HG02571 (cell line): ENCODE measurements around the gene ABCC9.

ENCODE experiments used
- ATAC-seq: cut with Tn5 transposase; IDR thresholded peaks from one replicate; pipeline ENCODE4 v1.9.1; 2021; ENCODE audit warnings: mild to moderate bottlenecking, moderate library complexity; ENCODE audit not compliant: unreplicated experiment

ABCC9 gene

DNA sequence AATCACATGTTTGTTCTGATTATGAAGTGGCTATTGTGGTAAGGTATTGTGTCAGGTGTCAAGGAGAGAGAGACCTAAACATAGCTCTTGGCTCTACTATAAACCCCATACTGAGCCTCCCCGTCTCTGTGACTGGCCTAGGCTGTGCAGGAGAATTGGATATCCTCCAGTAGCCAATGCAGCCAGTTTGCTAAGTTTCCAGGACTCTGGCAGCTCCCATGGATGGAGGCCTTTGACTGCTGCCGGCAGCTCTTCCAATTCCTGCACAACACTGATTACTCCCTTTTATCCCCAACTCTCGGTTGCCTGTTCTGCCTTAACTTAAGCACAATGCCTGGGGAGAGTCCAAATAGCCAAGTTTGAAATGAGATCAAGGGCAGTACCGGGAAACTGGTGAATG lies 59.3 kb downstream of the ABCC9 start:
- ATAC-seq, result no peak

DNA sequence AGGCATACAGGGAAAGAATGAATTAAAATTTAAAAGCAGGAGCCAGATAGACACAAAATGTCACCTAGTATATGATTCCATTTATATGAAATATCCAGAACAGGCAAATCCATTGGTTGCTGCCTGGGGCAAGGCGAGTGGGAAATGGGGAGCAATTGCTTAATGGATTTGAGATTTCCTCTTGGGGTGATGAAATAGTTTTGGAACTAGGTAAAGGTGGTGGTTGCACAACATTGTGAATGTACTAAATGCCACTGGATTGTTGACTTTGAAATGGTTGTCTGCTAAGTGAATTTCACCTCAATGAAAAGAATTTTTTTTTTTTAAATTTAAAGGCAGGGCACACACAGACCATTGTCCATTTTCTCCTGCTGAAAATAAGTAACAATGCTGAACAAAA lies 61.9 kb downstream of the ABCC9 start:
- no peak for ATAC-seq

DNA sequence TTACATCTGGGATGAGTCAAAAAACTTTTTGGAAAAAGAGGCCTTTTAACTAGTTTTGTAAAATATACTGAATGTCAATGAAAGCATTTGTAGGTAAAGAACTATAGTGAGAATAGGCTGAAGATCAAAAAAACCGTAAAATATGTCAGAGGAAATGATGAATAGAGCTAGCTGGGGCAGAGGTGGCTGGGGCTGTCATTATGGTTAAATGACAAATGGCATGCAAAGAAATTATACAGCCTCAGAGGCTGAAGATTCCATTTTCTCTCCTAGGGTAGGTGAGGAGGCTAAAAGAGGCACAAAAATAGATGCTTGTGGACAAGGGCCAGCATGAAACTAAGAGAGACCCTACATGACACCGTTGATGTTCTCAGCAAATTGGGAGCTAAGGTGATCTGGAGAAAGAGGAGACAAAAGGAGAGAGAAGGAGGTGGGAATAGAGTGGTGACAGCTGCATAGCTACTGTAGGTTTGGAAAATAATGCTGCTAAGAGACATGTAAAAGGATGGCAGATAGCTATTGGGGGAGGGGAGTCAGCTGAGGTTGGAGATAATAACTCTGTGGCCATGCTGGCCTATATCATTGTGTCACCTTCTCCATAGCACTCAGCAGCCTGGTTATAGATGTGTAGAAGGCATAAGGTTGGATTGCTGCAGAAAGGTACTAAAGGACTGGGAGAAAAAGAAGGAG lies 63.8 kb downstream of the ABCC9 start:
- ATAC-seq, result no peak

DNA sequence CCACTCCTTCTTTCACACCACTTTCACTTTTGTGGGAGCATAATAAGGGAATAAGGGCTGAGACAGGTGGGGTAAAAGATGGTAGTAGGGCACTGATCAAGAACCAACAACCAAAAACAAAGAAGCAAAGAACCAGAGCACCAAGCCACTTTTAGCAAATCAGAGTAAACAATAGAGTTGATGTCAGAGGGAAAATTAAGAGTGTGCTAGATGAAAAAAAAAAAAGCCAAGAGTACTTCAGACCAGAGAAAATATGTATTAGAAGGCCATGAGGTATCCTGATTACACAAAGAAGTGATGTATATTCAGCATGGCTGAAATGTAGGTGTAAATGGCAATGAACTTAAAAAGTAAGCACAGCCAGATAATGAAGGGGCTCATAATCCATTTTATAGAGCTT lies 75.4 kb downstream of the ABCC9 start:
- no peak for ATAC-seq

DNA sequence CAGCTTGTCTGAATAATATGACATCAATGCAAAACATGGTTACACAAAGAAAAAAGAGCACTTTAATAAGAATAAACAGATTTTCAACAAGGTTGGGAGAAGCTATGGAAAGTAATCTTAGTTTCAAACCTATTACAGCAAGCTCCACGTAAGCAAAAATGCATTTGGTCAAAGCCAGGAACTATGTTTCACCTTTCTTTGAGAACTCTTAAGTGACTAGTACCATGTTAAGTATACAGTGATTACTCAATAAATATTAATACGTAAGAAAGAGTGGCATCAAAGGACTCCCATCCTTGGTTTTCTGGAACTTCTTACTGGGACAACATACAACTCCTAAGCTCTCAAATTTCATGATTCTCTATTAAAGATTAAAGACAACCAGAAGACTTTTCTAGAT lies 80.7 kb downstream of the ABCC9 start:
- no peak for ATAC-seq

DNA sequence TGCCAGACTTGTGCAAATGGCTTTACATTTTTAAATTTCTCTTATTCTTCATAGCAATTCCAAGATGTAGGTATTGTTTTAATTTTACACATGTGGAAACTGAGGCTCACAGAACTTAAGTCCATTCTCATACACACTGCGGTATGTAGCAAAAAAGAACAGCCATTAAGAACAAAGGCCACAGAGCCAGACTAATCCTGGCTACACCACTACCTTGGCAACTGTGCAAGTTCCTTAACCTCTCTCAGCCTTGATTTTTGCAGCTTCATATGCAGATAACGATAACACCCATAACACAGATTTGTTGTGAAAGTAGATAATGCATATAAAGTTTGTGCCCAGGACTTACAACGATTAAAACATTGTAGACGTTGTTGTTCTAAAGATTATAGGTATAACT lies 81.1 kb downstream of the ABCC9 start:
- no peak for ATAC-seq

DNA sequence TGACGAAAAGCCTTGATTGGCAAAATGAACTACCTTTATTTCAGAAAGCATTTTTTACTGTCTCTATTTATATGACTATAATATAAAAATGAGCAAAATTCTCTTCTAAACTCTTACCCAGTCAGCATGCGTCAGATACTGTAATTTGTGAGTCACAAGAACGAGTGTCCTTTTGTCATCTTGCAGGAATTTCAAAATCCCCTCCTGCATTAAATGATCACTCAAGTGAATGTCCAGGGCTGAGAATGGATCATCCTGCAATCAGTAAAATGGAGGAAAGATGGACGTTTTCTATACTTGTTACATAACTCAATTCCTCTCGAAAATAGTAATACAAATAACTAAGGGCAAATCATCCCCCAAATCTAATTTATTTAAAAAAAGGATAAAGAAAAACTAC lies 89.0 kb downstream of the ABCC9 start:
- ATAC-seq, result no peak

DNA sequence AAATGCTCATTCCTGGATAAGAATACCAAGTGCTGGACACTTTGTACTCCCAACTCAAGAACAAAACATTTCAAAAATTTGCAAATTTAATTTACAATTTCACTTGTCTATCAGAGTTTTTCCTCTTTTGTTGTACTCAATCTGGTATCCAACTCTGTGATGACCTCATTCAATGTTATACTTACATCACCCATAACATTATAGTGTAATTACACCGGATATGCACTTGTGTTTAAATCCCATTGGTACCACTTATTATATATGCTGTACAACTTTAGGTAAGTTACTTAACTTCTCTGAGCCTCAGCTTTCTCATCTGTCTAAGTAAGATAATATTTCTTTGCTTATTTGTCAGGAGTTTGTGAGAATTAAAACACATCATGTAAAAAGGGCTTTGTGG lies 90.1 kb downstream of the ABCC9 start:
- ATAC-seq, result no peak

DNA sequence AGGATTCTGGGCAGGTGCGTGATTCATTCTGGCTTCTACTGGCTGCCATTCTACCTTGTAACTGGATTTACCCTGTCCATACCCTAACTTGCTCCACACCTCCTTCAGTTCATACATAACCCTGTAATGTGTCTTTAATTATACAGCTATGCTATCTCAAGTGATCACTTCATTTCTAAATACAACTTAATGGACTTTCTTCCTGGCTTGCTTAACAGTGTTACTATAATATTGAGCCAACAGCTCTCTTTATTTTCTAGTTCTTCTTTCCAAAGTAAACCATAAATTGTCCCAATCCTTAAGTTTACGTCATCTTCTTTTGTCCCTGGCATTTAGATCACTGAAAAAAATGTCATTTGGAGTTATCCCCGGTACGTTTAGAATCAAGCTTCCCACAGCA lies 90.8 kb downstream of the ABCC9 start:
- ATAC-seq, result no peak

DNA sequence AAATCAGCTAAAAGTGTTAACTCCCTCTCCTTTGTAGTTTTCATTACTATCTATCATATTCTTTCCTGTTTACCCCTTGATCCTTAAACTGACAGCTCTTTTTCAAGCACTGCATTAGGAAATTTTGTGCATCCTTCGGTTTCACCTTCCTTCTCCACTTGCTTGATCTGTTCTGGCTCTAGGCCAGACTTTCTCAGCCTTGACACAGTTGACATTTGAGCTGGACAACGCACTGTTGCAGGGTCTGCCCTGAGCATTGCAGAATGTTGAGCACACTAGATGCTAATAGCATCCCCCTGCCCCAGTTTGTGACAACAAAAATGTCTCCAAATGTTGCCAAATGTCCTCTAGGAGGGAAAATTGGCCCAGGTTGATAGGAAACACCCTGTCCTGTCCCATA lies 91.3 kb downstream of the ABCC9 start:
- no peak for ATAC-seq

DNA sequence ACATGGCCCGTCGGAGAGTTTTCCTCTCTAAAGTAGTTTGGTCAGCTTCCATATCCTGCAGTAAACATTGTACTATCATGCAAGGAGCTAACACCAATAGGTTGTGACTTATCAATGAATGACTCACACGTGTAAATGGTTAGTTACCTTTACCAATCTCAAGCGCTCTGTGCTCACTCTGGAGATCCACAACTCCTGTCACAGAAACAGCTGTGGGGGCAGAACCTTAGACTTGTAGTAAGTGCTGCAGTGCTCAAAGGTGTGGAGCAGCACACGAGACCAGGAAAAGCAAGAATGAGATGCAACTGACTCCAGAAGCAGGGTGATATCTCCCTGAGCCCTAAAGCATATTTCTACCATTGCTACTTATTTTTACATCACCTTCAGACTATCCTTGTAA lies 93.0 kb downstream of the ABCC9 start:
- no peak for ATAC-seq

DNA sequence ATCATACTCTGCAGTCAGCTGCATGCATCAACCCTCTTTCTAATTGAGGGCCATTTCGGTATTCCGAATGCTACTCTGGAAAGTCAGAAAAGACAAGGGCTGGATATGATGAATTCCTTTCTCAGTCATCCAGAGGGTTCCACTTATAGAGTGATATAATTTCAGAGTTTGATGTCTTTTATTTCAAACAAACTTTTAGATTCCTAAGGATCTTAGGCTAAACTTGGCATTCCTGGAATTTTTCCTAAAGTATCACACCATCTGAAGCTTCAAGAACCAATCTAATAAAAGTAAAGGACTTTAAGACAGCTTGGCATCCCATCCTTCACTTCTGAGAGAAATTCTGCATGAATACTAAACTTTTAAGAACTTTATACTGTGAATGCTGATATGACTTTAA lies 97.4 kb downstream of the ABCC9 start:
- ATAC-seq, result no peak

DNA sequence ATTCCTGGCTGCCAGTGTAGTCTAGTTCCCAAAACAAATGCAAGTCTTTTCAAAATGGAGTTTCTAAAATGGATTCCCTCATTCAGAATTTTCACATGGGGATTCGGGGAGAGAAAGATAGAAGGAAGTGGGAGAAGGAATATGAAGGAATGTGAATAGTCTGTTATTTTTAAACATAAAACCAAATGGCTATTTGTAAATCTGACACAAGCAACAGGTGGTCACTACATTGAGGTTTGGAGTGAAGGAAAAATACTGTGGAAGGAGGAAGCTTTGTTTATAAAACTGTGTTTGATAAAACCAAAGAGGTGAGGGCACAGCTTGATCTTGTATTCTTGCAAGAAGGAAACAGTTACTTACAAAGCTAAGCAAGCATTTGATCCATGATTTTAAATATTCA lies 101.5 kb downstream of the ABCC9 start:
- no peak for ATAC-seq

DNA sequence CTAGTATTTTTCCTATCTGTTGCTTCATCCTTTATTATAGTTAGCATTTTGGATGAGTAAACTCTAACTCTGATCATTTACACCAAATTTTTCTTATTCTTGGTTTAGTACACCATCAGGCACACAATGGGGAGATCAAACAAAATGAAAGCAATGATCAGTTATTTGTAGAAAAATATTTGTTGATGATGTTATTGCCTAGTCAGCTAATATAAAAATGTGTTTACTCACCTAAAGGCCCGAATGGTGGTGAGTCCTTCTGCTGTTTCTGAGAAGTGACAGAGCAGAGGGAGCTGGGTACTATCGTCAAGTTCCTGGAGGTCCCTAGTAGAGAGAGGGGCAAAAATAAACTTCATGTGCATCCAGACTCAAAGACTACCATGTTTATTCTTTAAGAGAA lies 103.4 kb downstream of the ABCC9 start:
- ATAC-seq, result no peak

DNA sequence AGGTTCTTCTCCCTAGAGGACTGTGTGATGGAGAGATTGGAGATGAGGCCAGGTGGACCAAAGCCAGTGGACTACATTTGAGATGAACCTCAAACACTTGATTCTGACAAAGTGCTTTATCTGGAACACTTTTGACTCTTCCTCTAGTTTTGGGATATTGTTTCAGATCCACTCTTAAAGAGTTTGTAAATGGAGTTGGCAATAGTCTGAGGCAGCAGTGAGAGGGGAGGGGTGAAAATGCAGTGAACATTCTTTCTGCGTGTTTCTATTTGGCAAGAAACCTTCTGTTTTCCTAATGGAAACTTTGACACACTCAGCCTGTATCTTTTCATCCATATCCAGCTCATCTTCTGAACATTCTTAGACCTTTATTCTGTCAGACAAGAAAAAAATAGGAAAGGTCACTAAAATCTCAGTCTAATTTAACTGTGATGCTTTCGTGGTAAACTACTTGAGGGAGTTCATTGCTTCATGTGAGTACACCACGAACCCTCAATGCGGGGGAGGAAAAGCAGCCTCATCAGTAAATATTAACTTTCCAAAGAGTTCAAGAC lies 109.4 kb downstream of the ABCC9 start:
- ATAC-seq, result no peak

DNA sequence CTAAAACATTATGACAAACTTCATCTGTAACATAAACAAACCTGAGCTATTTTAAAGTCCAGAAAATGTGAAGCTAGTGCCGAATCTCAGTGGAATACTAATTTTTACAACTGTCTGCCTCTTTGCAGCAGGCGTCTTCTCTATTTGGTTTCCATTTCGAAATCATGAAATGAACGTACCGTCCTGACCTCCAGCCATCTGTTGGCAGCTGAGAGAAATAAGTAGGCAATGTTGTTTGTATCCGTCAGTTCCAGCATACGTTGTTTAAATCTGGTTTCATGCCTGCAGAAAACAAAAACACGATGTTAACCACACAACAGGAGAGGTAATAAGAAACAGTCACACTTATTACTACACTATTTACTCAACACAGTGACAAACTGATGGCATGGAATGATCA lies 112.4 kb downstream of the ABCC9 start:
- ATAC-seq, result no peak

DNA sequence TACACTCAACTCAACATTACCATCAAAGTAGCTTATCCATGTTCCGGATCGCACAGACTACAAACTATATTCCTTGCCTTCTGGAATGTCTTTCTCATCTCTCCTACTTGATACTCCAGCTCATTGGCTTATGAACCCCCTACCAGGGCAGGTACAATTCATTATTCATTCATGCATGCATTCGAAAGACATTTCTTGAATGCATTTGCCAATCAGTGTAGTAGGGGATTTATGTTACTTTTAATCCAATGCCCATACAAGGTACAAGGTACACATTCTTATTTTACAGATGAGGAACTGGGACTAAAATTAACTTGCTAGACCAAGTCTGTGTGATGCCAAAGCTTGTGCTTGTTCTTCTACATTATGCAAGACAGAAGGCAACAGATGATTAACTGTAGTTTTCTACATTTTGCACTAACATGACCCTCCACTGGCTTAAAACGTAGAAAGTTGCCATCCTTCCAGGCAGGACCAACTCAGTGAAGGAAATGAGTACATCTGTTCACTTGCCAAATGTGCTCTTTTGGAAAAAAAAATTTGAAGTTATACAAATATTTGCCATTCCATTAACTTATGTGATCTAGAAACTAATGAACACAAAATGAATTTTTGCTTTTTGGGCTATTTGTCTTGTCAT lies 113.0 kb downstream of the ABCC9 start:
- no peak for ATAC-seq

DNA sequence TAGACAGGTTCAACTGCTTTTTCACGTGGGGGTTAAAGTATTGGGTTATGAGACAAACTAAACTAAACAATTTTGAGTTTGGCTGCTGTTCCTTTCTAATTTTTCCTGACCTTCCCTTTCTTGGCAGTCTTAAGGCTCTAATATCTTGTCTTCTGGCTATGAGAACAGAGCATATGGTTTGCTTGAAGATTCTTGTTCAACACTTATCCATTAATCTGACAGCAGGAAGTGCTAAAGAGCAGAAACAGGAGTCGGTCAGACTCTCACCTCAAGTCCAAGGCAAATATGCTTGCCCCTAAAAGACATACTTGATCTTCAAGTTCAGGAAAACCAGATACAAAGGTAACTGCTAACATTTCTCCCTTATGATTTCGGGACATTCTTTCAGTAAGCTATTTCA lies 114.1 kb downstream of the ABCC9 start:
- no peak for ATAC-seq

DNA sequence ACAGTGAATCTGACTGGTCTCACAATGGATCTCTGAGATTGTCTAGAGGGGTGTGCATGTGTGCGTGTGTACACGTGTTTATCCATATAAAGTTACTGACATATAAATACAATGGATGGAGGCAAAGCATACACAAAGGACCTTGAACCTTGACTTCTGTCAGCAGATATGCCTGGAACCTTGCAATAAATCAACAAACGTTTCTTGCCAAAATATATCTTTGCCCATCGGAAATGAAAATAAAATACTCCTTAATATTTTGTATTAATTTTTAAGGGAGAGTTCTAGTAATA lies 114.7 kb downstream of the ABCC9 start:
- ATAC-seq, result no peak

DNA sequence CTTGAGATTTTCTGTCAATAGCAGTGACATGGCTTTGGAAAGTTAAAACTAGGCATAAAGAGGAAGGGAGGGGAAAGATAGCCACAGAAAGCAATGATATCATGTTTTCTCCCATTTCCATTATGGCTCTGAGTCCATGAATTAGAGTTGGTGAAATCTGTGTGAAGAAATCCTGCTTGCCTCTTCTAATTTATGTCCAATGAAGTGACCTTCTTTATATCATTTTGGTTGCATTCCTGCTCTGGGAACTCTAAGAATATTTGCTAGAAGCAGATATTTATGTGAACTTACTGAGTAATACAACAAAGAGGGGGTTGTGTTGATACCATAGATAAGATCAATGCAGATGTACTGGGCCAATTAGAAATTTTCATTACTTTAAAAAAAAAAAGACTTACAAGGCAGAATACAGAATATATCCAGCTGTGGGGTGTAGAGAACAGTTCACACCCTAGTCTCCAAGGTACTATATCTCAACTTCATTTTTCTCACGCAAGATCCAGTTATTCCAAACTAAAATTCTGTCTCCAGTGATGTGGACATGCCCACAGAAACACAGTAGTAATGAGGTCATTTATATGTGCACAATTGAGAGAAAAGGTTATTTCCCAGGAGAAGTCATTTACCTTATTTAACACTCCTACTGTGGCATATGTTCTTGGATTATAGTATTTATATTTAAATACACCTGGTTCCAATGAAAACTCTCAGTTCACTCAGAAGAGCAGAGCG lies 115.2 kb downstream of the ABCC9 start:
- no peak for ATAC-seq

DNA sequence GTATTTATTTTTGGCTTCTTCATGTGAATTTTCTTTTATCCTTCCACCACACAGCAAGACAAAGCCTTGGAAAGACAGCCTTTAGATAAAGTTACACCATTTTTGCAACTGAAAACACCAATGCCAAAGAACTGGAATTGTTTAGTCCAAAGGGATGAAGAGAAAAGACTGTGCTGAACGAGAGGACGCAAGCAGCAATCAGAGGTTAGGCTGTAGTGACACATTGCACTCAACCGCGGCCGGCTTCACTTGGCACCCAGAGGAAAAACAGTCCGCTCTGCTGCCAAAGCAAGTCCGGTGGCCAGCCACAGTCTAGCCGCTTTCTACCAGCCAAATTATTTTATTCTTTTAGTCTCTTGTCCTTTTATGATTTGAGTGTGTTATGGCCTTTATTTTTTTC lies 117.6 kb downstream of the ABCC9 start:
- no peak for ATAC-seq

DNA sequence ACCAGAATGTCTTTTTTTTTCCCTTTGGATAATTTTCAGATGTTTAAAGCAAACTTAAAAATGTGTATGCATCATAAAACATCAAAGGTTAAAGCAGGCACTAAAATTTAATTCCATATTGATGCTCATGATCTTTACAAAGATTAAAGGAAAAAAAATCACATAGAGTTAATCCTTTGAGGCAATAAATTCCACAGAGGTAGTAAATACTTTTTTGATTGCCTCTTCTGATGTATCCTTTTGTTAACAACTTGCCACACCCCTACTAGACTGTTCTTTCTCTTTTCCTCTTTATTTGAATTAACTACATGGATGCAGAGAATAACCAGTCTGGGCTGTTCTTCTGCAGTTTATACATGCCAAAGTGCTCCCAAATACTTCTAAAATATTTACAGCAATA lies 121.5 kb downstream of the ABCC9 start:
- ATAC-seq, result no peak
